Mononuclear cell (primary cell): ENCODE data around the gene ENOX1. TPM values are rescaled to one million over a fixed set of nuclear protein-coding genes. Genes with fewer than 3 reads are reported as not detected.

ENCODE experiments used
- H3K27me3 ChIP-seq: 2 replicates; pipeline ENCODE4 v1.6.0; 2011; ENCODE audit warnings: low read length, control low read depth; ENCODE audit not compliant: insufficient read depth
- H3K4me1 ChIP-seq: 2 replicates; pipeline ENCODE4 v1.5.1; 2011; ENCODE audit warnings: mild to moderate bottlenecking, low read length, control low read depth; ENCODE audit not compliant: insufficient read depth
- H3K4me3 ChIP-seq: 2 replicates; pipeline ENCODE4 v1.5.1; 2011; ENCODE audit warnings: mild to moderate bottlenecking, low read length, moderate library complexity
- H3K9me3 ChIP-seq: 2 replicates; pipeline ENCODE4 v1.5.1; 2011; ENCODE audit warnings: low read depth, mild to moderate bottlenecking, control low read depth, low read length
- total RNA-seq: library from RNA; depleted of rRNA; stranded (reverse); fragments of >200 nt; gene quantifications from one replicate; pipeline ENCODE4 v1.2.3, GENCODE V29; 2012

Gene ENOX1
- total RNA-seq, 1 donor: under 0.01 TPM

DNA sequence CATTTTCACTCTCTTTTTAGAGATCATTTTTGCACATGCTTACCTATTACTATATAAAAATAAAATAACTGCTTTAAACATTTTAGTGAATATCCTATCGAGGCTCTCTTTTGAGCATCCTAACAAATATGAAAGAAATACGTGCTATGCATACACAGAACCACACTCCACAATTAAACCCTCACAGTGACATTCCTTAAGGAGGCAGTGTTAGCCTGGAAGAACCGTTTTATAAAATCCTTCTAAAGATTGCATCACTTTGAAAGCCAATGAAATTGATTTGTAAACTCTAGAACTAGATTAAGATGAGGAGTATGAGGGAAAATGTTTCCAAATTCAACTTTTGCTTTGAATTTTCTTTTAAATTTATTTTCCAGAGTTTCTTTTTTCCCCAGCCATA, 11.1 kb upstream of the ENOX1 start:
- no peaks in the 10 kb centered on the region for H3K4me1 ChIP-seq
- no peaks in the 10 kb centered on the region for H3K27me3 ChIP-seq
- H3K4me3 ChIP-seq: no peak overlapping the region
- no peaks in the 10 kb centered on the region for H3K9me3 ChIP-seq

DNA sequence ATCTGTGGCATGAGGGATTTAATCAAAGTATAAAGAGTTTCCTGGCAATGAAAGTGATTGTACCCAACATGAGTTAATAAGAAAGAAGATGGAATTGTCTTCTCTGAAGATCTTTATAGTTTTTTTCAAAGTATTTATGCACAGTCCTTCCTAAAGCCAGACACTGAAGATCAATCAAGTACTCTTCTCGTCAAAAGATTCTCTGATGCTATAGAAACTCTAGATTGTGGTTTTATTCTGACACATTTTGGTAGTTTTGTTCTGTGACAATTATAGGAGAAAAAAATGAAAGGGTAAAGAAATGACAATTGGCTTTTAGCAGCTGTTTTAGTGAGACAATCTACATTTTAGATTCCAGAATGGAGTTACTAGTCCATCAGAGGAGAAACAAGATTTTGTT, 10.4 kb upstream of the ENOX1 start:
- no peak overlapping the region for H3K4me3 ChIP-seq
- H3K27me3 ChIP-seq: no peaks in the 10 kb centered on the region
- H3K9me3 ChIP-seq: no peaks in the 10 kb centered on the region
- no peaks in the 10 kb centered on the region for H3K4me1 ChIP-seq

DNA sequence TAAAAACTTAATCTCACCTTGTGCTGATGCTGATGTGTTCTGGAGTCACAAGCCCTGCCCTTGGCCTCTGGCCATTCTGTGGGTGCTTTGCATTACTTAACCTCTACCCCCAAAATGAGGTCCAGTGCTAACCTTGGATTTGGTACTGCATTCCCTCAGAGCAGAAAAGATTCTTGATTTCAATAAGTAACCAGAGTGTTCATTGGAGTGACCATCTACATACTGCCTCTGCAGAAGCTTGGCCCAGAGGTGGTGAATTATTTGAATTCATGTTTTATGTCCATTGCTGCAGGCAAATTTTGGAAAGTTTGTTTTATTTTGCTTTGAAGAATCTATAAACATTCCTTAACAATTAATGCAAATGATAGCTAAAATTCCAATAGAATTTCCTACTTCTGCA, 7.6 kb upstream of the ENOX1 start:
- Histone ChIP-seq H3K9me3 (no peaks in the 10 kb centered on the region), H3K27me3 (peaks cover 14% of the 10 kb centered on the region), H3K4me1 (no peaks in the 10 kb centered on the region), H3K4me3 (no peak overlapping the region)

DNA sequence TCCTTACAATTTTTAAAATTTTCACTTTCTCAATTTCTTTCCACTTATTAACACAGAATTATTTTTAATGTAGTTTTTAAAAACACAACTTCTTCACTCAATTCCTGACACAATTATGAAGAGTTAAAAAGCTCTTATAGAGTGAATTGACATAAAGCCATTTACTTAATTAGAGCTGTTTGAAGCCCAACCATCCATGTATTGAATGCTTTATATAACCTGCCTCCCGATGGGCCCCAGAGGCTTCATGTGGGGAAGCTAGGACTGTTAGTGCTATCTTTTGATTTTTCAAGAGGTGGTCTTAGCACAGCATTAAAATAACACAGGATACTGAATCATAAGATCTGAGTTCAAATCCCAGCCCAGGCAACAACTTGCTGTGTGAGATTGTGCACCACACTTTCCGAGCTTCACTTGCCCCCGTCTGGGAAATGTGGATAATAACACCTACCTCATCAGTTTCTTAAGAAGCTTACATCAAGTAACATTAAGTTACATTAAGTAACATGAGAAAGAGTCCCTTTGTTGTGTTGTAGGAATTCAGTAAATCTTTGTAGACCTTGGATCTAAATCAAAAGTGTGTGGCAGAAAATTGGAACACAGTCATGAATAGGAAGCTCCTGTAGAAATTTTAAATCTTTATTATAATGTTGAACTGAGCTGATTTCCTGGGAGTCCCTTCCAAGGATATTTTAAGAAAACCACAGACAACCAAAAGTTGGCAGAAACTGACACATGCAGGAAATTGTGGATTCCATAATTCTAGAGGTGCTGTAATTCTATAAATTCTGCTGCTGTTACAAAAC, 5.5 kb upstream of the ENOX1 start:
- Histone ChIP-seq H3K27me3 (peaks cover 35% of the 10 kb centered on the region), H3K4me3 (no peak overlapping the region), H3K9me3 (no peaks in the 10 kb centered on the region), H3K4me1 (peaks cover 5% of the 10 kb centered on the region)

DNA sequence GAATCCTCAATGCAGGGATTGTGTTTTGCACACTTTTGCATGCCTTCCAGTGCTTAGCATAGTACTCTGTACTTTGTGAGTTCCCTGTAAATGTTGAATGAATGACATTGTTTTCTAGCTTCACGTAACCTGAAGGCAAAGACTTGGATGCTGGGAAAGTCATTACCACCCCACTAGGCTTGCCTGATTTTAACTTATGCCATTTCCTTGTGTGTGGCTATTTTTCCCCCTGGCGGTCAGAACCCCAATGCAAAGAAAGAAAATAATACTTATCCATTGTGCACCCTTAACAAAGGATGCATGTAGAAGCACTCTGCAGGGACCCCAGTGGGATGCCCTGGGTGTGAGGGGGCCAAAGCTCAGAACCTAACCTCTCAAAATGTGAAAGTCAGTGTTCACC, 1.2 kb upstream of the ENOX1 start:
- Histone ChIP-seq H3K4me1 (peaks cover 19% of the 10 kb centered on the region), H3K9me3 (no peaks in the 10 kb centered on the region), H3K4me3 (no peak overlapping the region), H3K27me3 (peaks cover 66% of the 10 kb centered on the region)

- Histone ChIP-seq H3K9me3 (no peaks in the 10 kb centered on the region), H3K27me3 (peaks cover 70% of the 10 kb centered on the region), H3K4me3 (no peak overlapping the region), H3K4me1 (peaks cover 19% of the 10 kb centered on the region)
Observed at GRCh38 chr13:43787518-43787891, 733 bp upstream of the ENOX1 start.

DNA sequence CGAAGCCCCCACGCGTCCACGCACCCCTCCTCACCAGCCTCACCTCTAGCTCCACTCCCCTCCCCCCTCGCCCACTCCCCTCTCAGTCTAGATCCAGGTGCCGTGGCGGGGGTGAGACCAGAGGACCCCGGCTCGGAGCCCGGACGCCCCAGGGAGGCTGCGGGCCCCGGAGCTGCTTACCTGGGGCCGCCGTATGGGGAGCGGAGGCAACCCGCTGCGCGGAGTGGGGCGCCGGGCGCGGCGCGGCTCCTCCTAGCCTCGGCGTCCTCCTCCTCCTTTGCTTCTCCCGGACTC, 353 bp downstream of the ENOX1 start:
- Histone ChIP-seq H3K4me1 (peaks cover 19% of the 10 kb centered on the region), H3K27me3 (peaks cover 68% of the 10 kb centered on the region), H3K9me3 (no peaks in the 10 kb centered on the region), H3K4me3 (peak overlapping the region; percentile 10)

DNA sequence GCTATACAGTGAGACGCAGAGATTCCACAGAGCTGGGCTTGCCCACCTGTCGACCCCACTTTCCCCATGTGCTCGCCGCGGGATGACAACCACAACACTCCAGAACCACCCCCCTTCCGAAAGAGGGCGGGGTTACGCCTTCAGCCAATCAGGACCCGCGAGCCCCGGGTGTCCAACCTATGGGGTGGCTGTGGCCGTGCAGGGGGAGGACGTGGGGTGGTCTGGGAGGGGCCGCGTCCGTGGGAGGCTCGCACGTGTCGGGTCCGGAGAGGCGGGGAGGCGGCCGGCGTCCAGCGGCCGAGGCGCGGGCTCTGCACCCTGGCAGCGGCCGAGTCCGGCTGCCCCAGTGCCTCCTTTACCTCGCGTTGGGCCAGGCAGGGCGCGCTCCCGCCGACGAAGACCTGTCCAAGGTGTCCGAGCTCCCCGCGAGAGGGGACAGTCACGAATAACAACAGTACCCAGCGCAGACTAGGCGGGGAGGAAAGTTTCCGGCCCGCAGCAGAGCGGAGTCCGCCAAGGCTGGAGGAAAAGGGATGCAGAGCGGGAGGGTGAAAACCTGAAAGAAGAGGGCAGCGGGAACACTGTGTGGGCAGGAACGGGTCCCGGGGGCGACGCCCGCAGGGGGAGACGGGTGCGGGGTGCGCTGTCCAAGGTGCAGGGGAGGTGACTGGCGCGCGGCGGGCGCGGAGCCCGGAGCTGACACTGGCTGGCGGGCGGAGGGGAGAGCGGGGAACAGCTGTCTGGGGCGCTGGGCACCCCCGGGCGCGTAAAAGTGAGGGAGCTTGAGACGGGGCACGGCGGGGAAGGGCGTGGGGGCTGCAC, 911 bp downstream of the ENOX1 start:
- H3K4me3 ChIP-seq: no peak overlapping the region
- peaks cover 64% of the 10 kb centered on the region for H3K27me3 ChIP-seq
- H3K4me1 ChIP-seq: peaks cover 19% of the 10 kb centered on the region
- H3K9me3 ChIP-seq: no peaks in the 10 kb centered on the region

DNA sequence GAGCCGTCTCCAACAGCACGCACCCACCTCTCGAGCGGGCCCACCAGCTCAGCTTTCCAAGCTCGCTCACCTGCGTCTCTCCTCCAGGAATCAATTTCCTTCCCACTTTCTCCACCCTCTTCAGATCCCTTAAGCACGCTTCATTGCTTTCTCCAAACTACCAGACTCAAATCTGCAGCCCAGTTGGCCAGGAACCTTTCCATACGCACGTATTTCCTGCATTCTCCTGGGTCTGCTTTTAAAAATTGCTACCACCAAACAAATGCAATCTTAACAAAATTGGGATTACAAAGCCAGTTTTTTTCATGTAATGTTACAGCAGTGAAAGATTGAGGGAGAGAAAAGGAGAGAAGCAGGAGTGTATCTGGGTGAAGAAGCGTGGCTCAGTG, 1.5 kb downstream of the ENOX1 start:
- H3K9me3 ChIP-seq: no peaks in the 10 kb centered on the region
- peaks cover 19% of the 10 kb centered on the region for H3K4me1 ChIP-seq
- no peak overlapping the region for H3K4me3 ChIP-seq
- peaks cover 60% of the 10 kb centered on the region for H3K27me3 ChIP-seq

- Histone ChIP-seq H3K27me3 (peaks cover 56% of the 10 kb centered on the region), H3K4me1 (peaks cover 19% of the 10 kb centered on the region), H3K9me3 (no peaks in the 10 kb centered on the region), H3K4me3 (no peak overlapping the region)
Observed at GRCh38 chr13:43784496-43784895, 2.3 kb downstream of the ENOX1 start.

- Histone ChIP-seq H3K27me3 (peaks cover 50% of the 10 kb centered on the region), H3K4me3 (no peak overlapping the region), H3K9me3 (no peaks in the 10 kb centered on the region), H3K4me1 (peaks cover 19% of the 10 kb centered on the region)
Observed at GRCh38 chr13:43783820-43784219, 3.0 kb downstream of the ENOX1 start.

DNA sequence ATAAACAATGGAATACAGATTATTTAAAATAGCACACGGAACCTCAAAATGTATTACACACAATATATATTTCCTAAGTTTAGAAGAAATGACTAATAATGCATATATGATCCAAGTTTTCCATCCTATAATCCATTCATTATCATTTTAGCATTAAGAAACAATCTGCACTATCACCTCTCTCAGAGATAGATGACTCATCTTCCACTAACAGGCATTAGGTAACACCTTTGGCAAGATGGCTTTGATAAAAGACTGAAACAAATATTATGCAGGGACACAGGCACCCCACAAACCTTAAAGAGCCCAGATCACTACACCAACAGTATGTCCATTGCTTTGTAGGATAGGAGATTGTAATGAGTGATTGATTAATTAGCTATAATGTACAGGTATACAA, 4.1 kb downstream of the ENOX1 start:
- Histone ChIP-seq H3K9me3 (no peaks in the 10 kb centered on the region), H3K4me3 (no peak overlapping the region), H3K27me3 (peaks cover 40% of the 10 kb centered on the region), H3K4me1 (peaks cover 19% of the 10 kb centered on the region)

- no peak overlapping the region for H3K4me3 ChIP-seq
- no peaks in the 10 kb centered on the region for H3K9me3 ChIP-seq
- peaks cover 4% of the 10 kb centered on the region for H3K4me1 ChIP-seq
- peaks cover 26% of the 10 kb centered on the region for H3K27me3 ChIP-seq
Observed at GRCh38 chr13:43780666-43781065, 6.1 kb downstream of the ENOX1 start.

DNA sequence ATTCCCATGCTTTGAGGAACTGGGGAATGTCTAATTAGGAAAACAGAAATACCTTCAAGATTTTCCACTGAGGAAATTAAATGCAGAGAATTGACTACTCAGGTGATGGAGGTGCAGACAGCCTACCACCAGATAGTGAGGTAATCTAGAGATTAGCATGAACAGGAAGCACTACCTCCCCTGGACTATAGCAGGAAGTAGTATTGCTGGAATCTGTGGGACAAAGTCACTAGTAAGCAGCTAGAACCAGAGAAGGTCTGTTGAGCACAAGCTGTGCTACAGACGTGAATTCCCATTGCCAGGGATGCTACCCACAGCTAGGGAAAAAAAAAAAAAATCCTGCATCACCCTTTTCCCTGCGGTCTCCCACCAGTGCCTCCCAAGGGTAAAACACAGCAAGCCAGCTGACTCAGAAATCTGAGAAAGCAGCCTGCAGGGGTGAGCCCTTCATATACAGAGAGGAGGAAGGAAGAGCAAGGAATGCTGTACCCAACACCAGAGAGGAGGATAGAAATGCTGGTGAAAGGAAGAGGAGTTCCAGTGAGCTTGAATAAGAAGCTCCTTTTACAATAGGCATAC, 10.2 kb downstream of the ENOX1 start:
- no peak overlapping the region for H3K4me3 ChIP-seq
- H3K4me1 ChIP-seq: no peaks in the 10 kb centered on the region
- no peaks in the 10 kb centered on the region for H3K9me3 ChIP-seq
- H3K27me3 ChIP-seq: no peaks in the 10 kb centered on the region

DNA sequence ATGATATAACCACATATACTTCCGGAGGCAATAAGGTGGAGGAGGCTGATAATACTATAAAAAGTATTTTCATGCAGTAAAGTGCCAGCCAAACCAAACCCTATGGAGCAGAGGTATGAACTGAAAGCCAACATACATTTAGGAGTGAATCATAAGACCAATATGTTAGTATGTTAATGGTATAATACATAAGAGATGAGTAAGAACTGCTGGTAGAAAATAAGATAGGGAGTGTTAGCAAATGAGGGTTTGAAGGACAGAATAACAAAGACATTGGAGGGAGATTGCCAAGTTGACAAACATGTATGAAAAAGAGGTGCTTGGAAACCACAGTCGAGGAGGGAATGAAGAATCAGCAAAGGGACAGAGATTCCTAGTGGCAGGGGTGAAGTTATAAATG, 10.8 kb downstream of the ENOX1 start:
- Histone ChIP-seq H3K27me3 (no peaks in the 10 kb centered on the region), H3K4me3 (no peak overlapping the region), H3K9me3 (no peaks in the 10 kb centered on the region), H3K4me1 (no peaks in the 10 kb centered on the region)
